GM21390 (cell line): ENCODE data around the gene RASGRP4.

Experiments
- ATAC-seq: cut with Tn5 transposase; IDR thresholded peaks from one replicate; pipeline ENCODE4 v1.9.1; 2021; ENCODE audit not compliant: unreplicated experiment

The RASGRP4 gene

DNA sequence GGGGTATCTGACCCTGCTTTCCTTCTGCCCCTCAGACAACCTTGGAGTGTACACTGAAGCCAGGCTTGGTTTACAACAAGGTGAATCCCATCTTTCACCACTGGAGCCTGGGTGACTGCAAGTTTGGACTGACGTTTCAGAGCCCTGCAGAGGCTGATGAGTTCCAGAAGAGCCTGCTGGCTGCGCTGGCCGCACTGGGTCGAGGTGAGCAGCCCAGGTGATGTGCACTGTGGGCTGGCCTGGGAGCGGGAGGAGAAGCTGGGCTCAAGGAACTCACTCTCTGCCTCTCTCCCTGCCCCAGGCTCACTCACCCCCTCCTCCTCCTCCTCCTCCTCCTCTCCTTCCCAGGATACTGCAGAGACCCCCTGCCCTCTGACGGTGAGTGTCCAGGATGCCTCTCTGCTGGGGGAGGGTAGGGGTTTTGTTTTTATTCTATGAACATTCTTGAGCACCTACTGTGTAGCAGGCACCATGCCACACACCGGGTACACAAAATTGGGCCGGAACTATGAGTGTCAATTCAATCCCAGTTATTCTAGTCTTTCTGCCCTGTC is 34.0 kb downstream of the RASGRP4 start:
- no peak for ATAC-seq

DNA sequence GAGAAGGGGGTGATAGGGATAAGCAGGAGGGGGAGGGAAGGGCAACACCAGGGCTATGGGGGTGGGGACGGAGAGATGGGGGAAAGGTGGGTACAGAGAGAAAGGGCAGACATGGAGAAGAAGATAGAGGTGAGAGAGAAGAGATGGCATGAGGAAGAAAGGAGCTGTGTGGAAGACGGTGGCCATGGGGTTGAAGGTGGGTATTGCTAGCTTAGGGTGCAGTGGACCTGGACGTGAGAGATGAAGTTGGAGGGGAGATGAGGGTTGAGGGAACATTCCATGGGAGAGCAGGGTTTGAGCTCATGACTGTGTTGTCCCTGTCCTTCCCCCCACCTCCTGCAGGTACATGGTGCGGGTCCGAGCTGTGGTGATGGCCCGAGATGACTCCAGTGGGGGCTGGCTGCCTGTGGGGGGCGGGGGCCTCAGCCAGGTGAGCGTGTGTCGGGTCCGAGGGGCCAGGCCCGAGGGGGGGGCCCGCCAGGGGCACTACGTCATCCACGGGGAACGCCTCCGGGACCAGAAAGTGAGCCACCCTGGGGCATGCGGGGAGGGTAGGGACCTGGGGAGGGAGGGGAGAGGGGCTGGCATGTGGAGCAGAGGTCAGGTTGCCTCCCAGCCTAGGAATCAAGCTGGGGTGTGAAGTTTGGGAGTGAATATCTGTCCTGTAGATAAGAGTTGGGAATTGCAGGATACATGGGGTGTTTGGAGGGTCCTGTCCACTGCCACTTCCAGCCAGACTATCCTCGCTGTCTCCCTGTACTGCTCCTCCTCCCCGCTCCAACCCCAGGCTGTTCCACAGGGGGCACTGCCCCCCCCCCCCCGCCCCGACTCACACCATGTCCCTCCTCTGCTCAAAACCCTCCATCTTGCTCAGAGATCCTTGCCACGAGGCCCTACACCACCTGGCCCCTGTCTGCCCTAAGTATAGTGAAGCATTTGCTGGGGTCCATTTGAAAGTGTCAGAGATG is 35.8 kb downstream of the RASGRP4 start:
- no peak for ATAC-seq

DNA sequence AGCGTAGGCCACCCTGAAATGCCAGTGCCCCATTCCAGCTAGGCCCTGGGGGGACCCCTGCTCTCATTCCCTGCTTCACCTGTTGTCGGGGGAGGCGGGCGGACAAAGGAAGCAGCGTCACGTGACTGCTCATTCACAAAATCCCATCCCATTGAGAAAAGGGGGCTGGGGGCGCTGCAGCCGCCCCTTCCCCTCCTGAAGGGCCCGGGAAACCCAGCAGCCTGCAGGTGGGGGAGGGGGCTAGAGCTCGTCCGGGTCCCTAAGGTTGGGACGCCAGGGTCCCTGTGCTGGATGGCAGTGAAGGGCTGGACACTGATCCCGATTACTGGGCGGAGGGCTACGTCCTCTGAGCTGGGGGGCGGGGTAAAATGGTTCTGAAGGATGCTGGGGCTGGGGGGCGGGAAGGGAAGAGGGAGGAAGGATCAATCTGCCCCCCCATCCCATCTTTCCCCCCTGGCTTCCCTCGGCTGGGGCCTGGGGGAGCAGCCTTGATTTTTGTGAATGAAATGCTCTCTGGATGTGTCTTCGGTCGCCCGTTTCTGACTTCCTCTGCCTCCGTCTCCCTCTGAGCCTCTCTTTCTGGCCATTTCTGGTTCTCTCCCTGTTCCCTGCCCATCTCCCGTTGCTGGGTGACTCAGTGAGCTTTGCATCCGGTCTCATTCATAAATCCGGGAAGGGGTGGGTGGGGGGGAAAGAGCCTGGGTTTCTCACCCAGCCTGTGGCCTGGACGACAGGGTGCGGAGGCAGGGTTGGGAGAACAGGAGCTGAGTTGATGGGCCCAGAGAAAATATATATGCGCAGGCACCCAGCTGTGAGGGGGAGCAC is 36.7 kb downstream of the RASGRP4 start:
- ATAC-seq, result no peak

GRCh38 chr19:38388349-38389100 is 37.5 kb downstream of the RASGRP4 start, which contains the start of gene SPRED3:
TSS of gene SPRED3 (plus strand) at chr19:38388697. CDS start at chr19:38390303, 1,606 bp downstream.
- ATAC-seq, result no peak

DNA sequence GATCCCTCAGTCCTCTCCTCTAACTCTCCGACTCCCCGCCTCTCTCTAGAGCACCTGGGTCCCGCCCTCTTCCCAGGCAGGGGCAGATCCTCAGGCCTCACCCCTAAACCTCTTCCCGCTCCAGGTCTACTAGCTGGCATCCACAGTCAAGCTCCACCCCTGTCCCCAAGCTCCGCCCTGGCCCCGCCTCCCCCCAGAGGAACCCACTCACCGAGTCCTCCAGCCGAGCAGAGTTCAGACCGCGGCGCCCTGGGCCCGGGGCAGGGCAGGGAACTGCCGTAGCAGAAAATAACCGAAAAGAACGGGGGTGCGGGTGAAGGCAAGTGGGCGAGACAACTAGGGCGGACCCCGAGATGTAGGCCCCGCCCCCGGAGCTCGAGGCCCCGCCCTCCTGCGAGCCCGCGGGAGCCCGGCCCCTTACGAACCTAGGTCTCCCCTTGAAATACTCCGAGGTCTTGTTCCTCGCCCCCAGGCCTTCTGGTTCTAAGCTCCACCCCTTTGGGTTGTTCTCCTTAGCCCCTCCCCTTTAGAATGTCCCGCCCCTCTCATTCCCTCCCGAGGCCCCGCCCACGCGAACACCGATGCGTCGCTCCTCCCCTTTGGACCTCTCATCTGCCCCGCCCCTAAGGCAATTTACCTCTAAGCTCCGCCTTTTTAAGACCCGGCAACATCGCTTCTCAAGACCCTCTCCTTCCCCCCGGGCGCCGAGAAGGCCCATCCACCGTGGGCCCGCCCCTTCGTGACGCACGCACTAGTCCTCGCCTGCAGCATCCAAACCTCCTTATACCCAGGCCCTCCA is 38.3 kb downstream of the RASGRP4 start, which contains the start of gene GGN:
GGN (minus strand) TSS at position 485 of the 799 bp plus-strand sequence. CDS start 773 bp downstream, outside the sequence.
- no peak for ATAC-seq

DNA sequence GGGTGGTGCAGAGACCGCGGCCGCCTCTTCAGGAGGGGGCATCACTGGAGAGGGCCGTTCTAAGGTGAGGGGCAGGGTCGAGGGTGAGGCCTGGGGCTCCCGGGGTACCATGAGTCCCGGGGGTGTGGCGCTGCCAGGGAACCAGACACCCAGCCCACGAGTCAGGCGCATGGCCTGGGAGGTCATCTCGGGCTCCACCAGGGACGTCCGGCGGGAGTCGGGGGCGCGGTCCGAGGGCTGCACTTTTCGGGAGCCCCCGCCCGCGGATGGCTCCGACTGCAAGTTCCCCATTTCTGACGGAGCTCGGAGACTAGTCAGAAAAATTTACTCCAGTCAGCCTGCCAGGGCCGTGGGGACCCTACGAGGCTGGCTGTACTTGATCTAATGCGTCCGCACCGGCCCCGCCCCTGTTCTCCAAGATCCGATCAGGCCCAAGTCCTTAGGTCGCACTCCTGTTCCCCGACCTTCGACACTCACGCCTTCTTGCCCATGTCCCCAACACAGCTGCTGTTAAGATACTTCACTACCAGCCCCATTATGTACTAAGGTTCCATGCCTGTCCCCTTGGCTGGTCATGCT is 39.0 kb downstream of the RASGRP4 start:
- no peak for ATAC-seq

- no peak for ATAC-seq
Observed at GRCh38 chr19:38386300-38386970, 39.6 kb downstream of the RASGRP4 start.

- ATAC-seq, result no peak
Observed at GRCh38 chr19:38385804-38386257, 40.2 kb downstream of the RASGRP4 start.

DNA sequence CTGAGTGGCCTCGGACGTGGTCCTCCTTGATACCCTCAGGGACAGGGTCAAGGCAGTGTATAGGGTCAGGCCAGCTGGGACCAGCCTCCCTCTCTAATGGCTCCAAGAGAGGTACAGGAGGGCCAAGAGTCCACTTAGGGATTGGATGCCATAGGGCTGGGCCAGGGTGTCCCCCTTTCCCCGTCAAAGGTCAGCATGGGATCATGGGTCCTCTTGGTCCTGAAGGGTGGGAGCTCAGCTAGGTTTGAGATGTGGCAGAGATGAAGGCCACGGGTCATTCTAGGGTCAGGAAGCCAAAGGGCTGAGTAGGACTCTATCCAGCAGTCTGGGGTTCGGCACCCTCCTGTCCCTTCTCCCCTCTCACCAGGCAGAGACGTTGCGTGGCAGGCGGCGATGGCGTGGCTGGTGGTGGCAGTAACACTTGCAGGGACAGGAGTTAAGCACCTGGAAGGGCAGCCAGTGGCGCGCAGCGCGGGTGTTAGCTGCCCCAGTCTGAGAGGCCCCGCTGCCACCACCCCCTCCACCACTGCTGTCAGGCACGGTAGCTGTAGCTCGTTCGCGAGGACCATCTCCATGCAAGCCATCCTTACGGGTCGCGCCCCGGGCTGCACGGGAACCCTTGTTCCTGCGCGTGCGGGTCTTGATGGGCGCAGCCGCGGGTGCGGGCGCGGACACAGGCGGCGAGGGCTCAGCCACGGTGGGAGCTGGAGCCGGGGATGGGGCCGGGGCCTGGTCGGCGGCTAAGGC is 40.8 kb downstream of the RASGRP4 start:
- ATAC-seq, result no peak

GRCh38 chr19:38384209-38385027 is 41.6 kb downstream of the RASGRP4 start:
- no peak for ATAC-seq

- ATAC-seq, result no peak
Observed at GRCh38 chr19:38383743-38384142, 42.3 kb downstream of the RASGRP4 start.

- no peak for ATAC-seq
Observed at GRCh38 chr19:38383184-38383583, 42.8 kb downstream of the RASGRP4 start.

- no peak for ATAC-seq
Observed at GRCh38 chr19:38381138-38381537, 44.9 kb downstream of the RASGRP4 start.

DNA sequence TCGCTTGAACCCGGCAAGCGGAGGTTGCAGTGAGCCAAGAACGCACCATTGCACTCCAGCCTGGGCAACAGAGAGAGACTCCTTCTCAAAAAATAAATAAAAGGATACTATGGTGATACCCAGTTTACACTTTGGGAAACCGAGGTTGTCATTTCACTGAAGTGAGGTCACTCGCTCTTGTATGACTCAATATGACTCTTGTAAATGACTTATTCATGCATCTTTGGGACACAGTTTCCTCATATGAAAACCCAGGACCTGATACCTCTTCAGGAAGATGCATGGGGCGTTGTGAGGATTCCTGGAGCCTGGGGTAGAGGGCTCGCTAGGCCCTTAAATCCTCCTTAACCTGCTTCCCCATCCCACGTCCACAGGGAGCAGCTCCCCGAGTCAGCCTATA is 47.2 kb downstream of the RASGRP4 start:
- ATAC-seq, result no peak

GRCh38 chr19:38377052-38377451 is 49.0 kb downstream of the RASGRP4 start:
- no peak for ATAC-seq

GRCh38 chr19:38376576-38376975 is 49.4 kb downstream of the RASGRP4 start:
- no peak for ATAC-seq

- no peak for ATAC-seq
Observed at GRCh38 chr19:38375748-38376147, 50.3 kb downstream of the RASGRP4 start.
